Stromal cell of bone marrow (primary cell): Measurements from ENCODE around the gene GLT6D1.

Experiments
- DNase-seq: peaks from one replicate; pipeline ENCODE4 v3.0.0-alpha.2; 2012; ENCODE audit warnings: low read depth

The GLT6D1 gene

GRCh38 chr9:135584371-135584770, 55.0 kb downstream of the GLT6D1 start:
- no peak for DNase-seq

GRCh38 chr9:135583688-135584011, 55.7 kb downstream of the GLT6D1 start:
- no peak for DNase-seq

GRCh38 chr9:135582966-135583687, 56.2 kb downstream of the GLT6D1 start:
- DNase-seq, result no peak

GRCh38 chr9:135582541-135582940, 56.8 kb downstream of the GLT6D1 start:
- DNase-seq, result no peak

- no peak for DNase-seq
Measured at GRCh38 chr9:135581636-135582426, 57.5 kb downstream of the GLT6D1 start.

GRCh38 chr9:135580664-135581380, 58.5 kb downstream of the GLT6D1 start:
- DNase-seq, result no peak

GRCh38 chr9:135579889-135580660, 59.3 kb downstream of the GLT6D1 start:
- no peak for DNase-seq

GRCh38 chr9:135579356-135579755, 60.0 kb downstream of the GLT6D1 start:
- DNase-seq, result no peak

GRCh38 chr9:135577256-135577655, 62.1 kb downstream of the GLT6D1 start:
- no peak for DNase-seq

- no peak for DNase-seq
Measured at GRCh38 chr9:135575995-135576631, 63.2 kb downstream of the GLT6D1 start.

- no peak for DNase-seq
Measured at GRCh38 chr9:135574943-135575342, 64.4 kb downstream of the GLT6D1 start.

GRCh38 chr9:135574331-135574730, 65.0 kb downstream of the GLT6D1 start:
- no peak for DNase-seq
